Adrenal gland (tissue), 12 donors: Measurements from ENCODE around the gene ALDH7A1. TPM values are rescaled to one million over a fixed set of nuclear protein-coding genes. Genes with fewer than 3 reads are reported as not detected.
A peak's percentile ranks its signal among the peaks of the same experiment; 100 is the strongest.

ENCODE experiments used
- DNase-seq, 7 donors: peaks; one replicate each; pipeline ENCODE4 v3.0.0-alpha.2; 2019 to 2020
- H3K27ac ChIP-seq, 5 donors: fragments of 200-600 bp; sonication (generic) in 4 of 5; 1 replicate in 3 of 5; 2 replicates in 2 of 5; pipeline versions ENCODE4 v1.5.1 to v1.8.0; 2016 to 2020; ENCODE audit warnings: mild to moderate bottlenecking in 1 of 5
- H3K27me3 ChIP-seq: fragments of 200-600 bp; 2 replicates; pipeline ENCODE4 v1.8.0; 2021
- H3K36me3 ChIP-seq, 2 donors: fragments of 200-600 bp; replicated peaks in 1 of 2; 1 replicate in 1 of 2; 2 replicates in 1 of 2; pipeline versions ENCODE4 v1.5.1 to v1.8.0; 2018 to 2022
- H3K4me1 ChIP-seq, 2 donors: fragments of 200-600 bp; replicated peaks in 1 of 2; 1 replicate in 1 of 2; 2 replicates in 1 of 2; pipeline versions ENCODE4 v1.5.1 to v1.8.0; 2018 to 2021
- H3K4me3 ChIP-seq, 4 donors: fragments of 200-600 bp; sonication (generic) in 3 of 4; one replicate each; pipeline ENCODE4 v1.5.1; 2016 to 2018
- H3K9me3 ChIP-seq, 3 donors: fragments of 200-600 bp; sonication (generic) in 1 of 3; replicated peaks in 1 of 3; 1 replicate in 2 of 3; 2 replicates in 1 of 3; pipeline versions ENCODE4 v1.5.1 to v1.8.0; 2016 to 2021
- CTCF ChIP-seq, 6 experiments: fragments of 450-650 bp in 4 of 6; fragments of 200-600 bp in 2 of 6; sonication (generic) in 1 of 6; IDR thresholded peaks; 1 replicate in 5 of 6; 2 replicates in 1 of 6; pipeline versions ENCODE4 v1.5.1 to v1.8.0; 2016 to 2021; ENCODE audit warnings: antibody characterized with exemption in 6 of 6, mild to moderate bottlenecking in 2 of 6, moderate library complexity in 1 of 6
- POLR2A ChIP-seq, 2 donors: fragments of 450-650 bp; IDR thresholded peaks; one replicate each; pipeline ENCODE4 v1.6.1; 2017; ENCODE audit warnings: antibody characterized with exemption in 2 of 2, mild to moderate bottlenecking in 2 of 2, moderate library complexity in 1 of 2
- WGBS, 4 donors: extraction: QIAGEN DNeasy Blood & Tissue Kit in 2 of 4; methylation state at CpG; one replicate each; pipeline versions ENCODE4 v1.1.5 to v1.1.7; 2013 to 2017; 5-methylcytosine and 5-hydroxymethylcytosine counted together
- intact Hi-C, 2 donors: fragments of 100-400 bp; cut with DNase I; formaldehyde crosslinking; loops; one replicate each; pipeline versions ENCODE4 v1.14.1 to v1.15.0; 2022 to 2023
- polyA plus RNA-seq, 3 donors: library from polyadenylated mRNA; stranded (reverse); fragments of 200-250 nt in 2 of 3; fragments of 350-450 nt in 1 of 3; fragmentation: Illumina TruSeq in 1 of 3; extraction: RNeasy Lipid Tissue Mini Kit (QIAGEN cat#74804) in 1 of 3; gene quantifications; one replicate each; pipeline ENCODE4 v1.2.3, GENCODE V29; 2013 to 2014
- total RNA-seq, 9 donors: library from RNA; depleted of rRNA in 4 of 9; stranded (reverse); fragments of >200 nt in 4 of 9; fragments of 120-200 nt in 1 of 9; fragmentation: NEBNext Ultra II Directional in 1 of 9; extraction: Animal tissue kit (Norgen Biotek cat#: 25700) in 1 of 9; gene quantifications; one replicate each; pipeline versions ENCODE4 v1.1.0 to v1.2.4, GENCODE V29; 2013 to 2023
- donor health status: healthy with polysubstance abuse.
- donor health status: Bipolar disorder and iron deficiency.
- donor health status: DM: yes; HTN: yes; CAD: no.
- donor health status: DM: no; HTN: no; CAD: no.
- donor health status: DM: no; HTN: no; CAD: no.
- donor health status: DM: yes; HTN: yes; CAD: no.

The ALDH7A1 gene
- total and polyA plus RNA-seq, 12 donors, result 34.6 to 112 (median 66.2) TPM

GRCh38 chr5:126503602-126504104 is 91.4 kb downstream of the ALDH7A1 start:
- no peaks in the 10 kb centered on the region for H3K27me3 ChIP-seq
- 2 to 4% (median 3%) methylated on average over 5 of the region's 5 CpGs for WGBS, 4 donors
- no peaks in the 10 kb centered on the region for H3K9me3 ChIP-seq
- DNase-seq, result peak; percentile 37 to 88 (median 74)
- peaks cover 17 to 40% of the 10 kb centered on the region in 2 donors for H3K4me1 ChIP-seq
- no peaks in the 10 kb centered on the region for H3K36me3 ChIP-seq
- intact Hi-C loops, result loop anchor here in 1 of 2 donors (5.0 kb wide), 1 partner anchor 151 kb away; no protein-coding TSS in a partner anchor
- H3K4me3 ChIP-seq, result peak overlapping the region in 1 of 4 donors; percentile 23
- peak overlapping the region; percentile 56 to 90 (median 72) for H3K27ac ChIP-seq
- TF ChIP-seq POLR2A (IDR thresholded peaks at IDR 0.05) (no peak), CTCF (IDR thresholded peaks at IDR 0.05) (no peak)

- WGBS, 4 donors, result 86 to 94% (median 90%) methylated on average over 10 of the region's 10 CpGs
- no peaks in the 10 kb centered on the region for H3K27me3 ChIP-seq
- intact Hi-C loops, result loop anchor here in 1 of 2 donors (5.0 kb wide), 1 partner anchor 149 kb away; no protein-coding TSS in a partner anchor
- no peaks in the 10 kb centered on the region for H3K36me3 ChIP-seq
- H3K9me3 ChIP-seq, result no peaks in the 10 kb centered on the region
- TF ChIP-seq POLR2A (IDR thresholded peaks at IDR 0.05) (no peak), CTCF (IDR thresholded peaks at IDR 0.05) (no peak)
- no peak for DNase-seq
- no peak overlapping the region for H3K4me3 ChIP-seq
- H3K27ac ChIP-seq, result peak overlapping the region in 1 of 5 donors; percentile 48
- peaks cover 17 to 44% of the 10 kb centered on the region in 2 donors for H3K4me1 ChIP-seq
Observed at GRCh38 chr5:126501448-126501847, 93.6 kb downstream of the ALDH7A1 start.

GRCh38 chr5:126499853-126500342 is 95.1 kb downstream of the ALDH7A1 start:
- H3K4me3 ChIP-seq, result no peak overlapping the region
- no peaks in the 10 kb centered on the region for H3K9me3 ChIP-seq
- 83 to 94% (median 85%) methylated on average over 3 of the region's 3 CpGs for WGBS, 4 donors
- no peaks in the 10 kb centered on the region for H3K36me3 ChIP-seq
- DNase-seq, result no peak
- no peak for TF ChIP-seq POLR2A (IDR thresholded peaks at IDR 0.05)
- peak; percentile 39 to 48 (median 44) for TF ChIP-seq CTCF (IDR thresholded peaks at IDR 0.05)
- peak overlapping the region in 2 of 5 donors; percentile 41 to 42 for H3K27ac ChIP-seq
- peaks cover 17 to 43% of the 10 kb centered on the region in 2 donors for H3K4me1 ChIP-seq
- H3K27me3 ChIP-seq, result no peaks in the 10 kb centered on the region
- intact Hi-C loops, result loop anchor here (5.0 to 10.0 kb wide), 3 partner anchors 55 to 148 kb away; no protein-coding TSS in a partner anchor

- Histone ChIP-seq H3K4me1 (peaks cover 12 to 37% of the 10 kb centered on the region in 2 donors), H3K27me3 (no peaks in the 10 kb centered on the region), H3K4me3 (no peak overlapping the region), H3K9me3 (no peaks in the 10 kb centered on the region), H3K36me3 (no peaks in the 10 kb centered on the region), H3K27ac (peak overlapping the region in 2 of 5 donors; percentile 41 to 42)
- no peak for DNase-seq
- intact Hi-C loops, result loop anchor here in 1 of 2 donors (10.0 kb wide), 2 partner anchors 54 to 144 kb away; no protein-coding TSS in a partner anchor
- 67 to 82% (median 72%) methylated on average over 2 of the region's 2 CpGs for WGBS, 4 donors
- TF ChIP-seq CTCF (IDR thresholded peaks at IDR 0.05) (no peak), POLR2A (IDR thresholded peaks at IDR 0.05) (no peak)
Observed at GRCh38 chr5:126499278-126499677, 95.7 kb downstream of the ALDH7A1 start.
